ENCODE data around the gene TNFRSF17. TPM values are rescaled to one million over a fixed set of nuclear protein-coding genes. Genes with fewer than 3 reads are reported as not detected.
A peak's percentile ranks its signal among the peaks of the same experiment; 100 is the strongest.

The TNFRSF17 gene
- total and polyA plus RNA-seq, 2 of the 13 experiments (the other 11 are each of a cell fraction or from before 2014, with no cell fraction given) = not detected

- peak; percentile 95 for TF ChIP-seq ATF6 (CRISPR knock-in tag; conservative IDR thresholded peaks at IDR 0.05)
- no peak for TF ChIP-seq CCAR2 (optimal IDR thresholded peaks at IDR 0.05; ENCODE audit: low read depth, low read length)
- peak; percentile 77 for TF ChIP-seq RBM39 (IDR thresholded peaks at IDR 0.05; ENCODE audit: low read depth, low read length, poor library complexity, severe bottlenecking)
- TF ChIP-seq RXRB (CRISPR knock-in tag; IDR thresholded peaks at IDR 0.05; ENCODE audit: borderline replicate concordance) = peak; percentile 69; the same call in 1 of the 2 replicates
- no peak for TF ChIP-seq JUN (CRISPR knock-in tag; IDR thresholded peaks at IDR 0.05)
- peak; percentile 78 for TF ChIP-seq PHF20 (CRISPR knock-in tag; IDR thresholded peaks at IDR 0.05)
- peak; percentile 94 for TF ChIP-seq AGO2 (optimal IDR thresholded peaks at IDR 0.05; ENCODE audit: low read depth, low read length)
- TF ChIP-seq FOXJ3 (CRISPR knock-in tag; IDR thresholded peaks at IDR 0.05; ENCODE audit: borderline replicate concordance) = peak; percentile 81; the same call in 1 of the 2 replicates
- TF ChIP-seq ZNF562 (CRISPR knock-in tag; IDR thresholded peaks at IDR 0.05; ENCODE audit: borderline replicate concordance) = no peak
- no peak for TF ChIP-seq ARNT (IDR thresholded peaks at IDR 0.05)
- peak; percentile 96 for TF ChIP-seq KMT2A (CRISPR knock-in tag; IDR thresholded peaks at IDR 0.05)
- peak; percentile 99 for TF ChIP-seq ZNF605 (CRISPR knock-in tag; IDR thresholded peaks at IDR 0.05)
- TF ChIP-seq JUND (CRISPR knock-in tag; IDR thresholded peaks at IDR 0.05) = no peak
- no peak for TF ChIP-seq SOX6 (IDR thresholded peaks at IDR 0.05)
- peak; percentile 81 for TF ChIP-seq SOX6 (CRISPR knock-in tag; IDR thresholded peaks at IDR 0.05)
- peak; percentile 91 for TF ChIP-seq TBP (CRISPR knock-in tag; IDR thresholded peaks at IDR 0.05)
- peak; percentile 96 for TF ChIP-seq RELA (CRISPR knock-in tag; IDR thresholded peaks at IDR 0.05)
- no peak; the same call in 1 of the 2 replicates for TF ChIP-seq ZNF20 (CRISPR knock-in tag; IDR thresholded peaks at IDR 0.05)
- TF ChIP-seq ZNF839 (CRISPR knock-in tag; IDR thresholded peaks at IDR 0.05; ENCODE audit: borderline replicate concordance) = peak; percentile 89; the same call in 1 of the 2 replicates
- TF ChIP-seq MBD4 (IDR thresholded peaks at IDR 0.05; ENCODE audit: borderline replicate concordance, low read length) = no peak
- TF ChIP-seq MTA1 (CRISPR knock-in tag; IDR thresholded peaks at IDR 0.05; ENCODE audit: borderline replicate concordance) = peak; percentile 79; the same call in 1 of the 2 replicates
- TF ChIP-seq ZNF143 (CRISPR knock-in tag; IDR thresholded peaks at IDR 0.05) = peak; percentile 99
- peak; percentile 74 for TF ChIP-seq NFYC (CRISPR knock-in tag; IDR thresholded peaks at IDR 0.05)
- TF ChIP-seq PITX1 (CRISPR knock-in tag; IDR thresholded peaks at IDR 0.05) = peak; percentile 90
- TF ChIP-seq NR2F1 (CRISPR knock-in tag; IDR thresholded peaks at IDR 0.05) = peak in 1 of 2 experiments; percentile 20; a peak in 2 of 4 replicates
- TF ChIP-seq CEBPB (IDR thresholded peaks at IDR 0.05; ENCODE audit: borderline replicate concordance, low read depth, low read length) = no peak
- TF ChIP-seq KLF13 (CRISPR knock-in tag; IDR thresholded peaks at IDR 0.05) = peak; percentile 20; the same call in 1 of the 2 replicates
- TF ChIP-seq ZNF577 (CRISPR knock-in tag; IDR thresholded peaks at IDR 0.05; ENCODE audit: borderline replicate concordance, low read depth) = no peak
- TF ChIP-seq CENPX (CRISPR knock-in tag; IDR thresholded peaks at IDR 0.05) = no peak
- TF ChIP-seq FOSL1 (CRISPR knock-in tag; IDR thresholded peaks at IDR 0.05; ENCODE audit: borderline replicate concordance) = no peak
- TF ChIP-seq CBFB (CRISPR knock-in tag; IDR thresholded peaks at IDR 0.05) = peak; percentile 100
Observed at GRCh38 chr16:11915644-11916523, 49.1 kb upstream of the TNFRSF17 start, which contains the start of gene GSPT1 (continued).

Measured in HepG2 (cell line).